ENCODE measurements around the gene TBC1D1. TPM values are rescaled to one million over a fixed set of nuclear protein-coding genes. Genes with fewer than 3 reads are reported as not detected.
A peak's percentile ranks its signal among the peaks of the same experiment; 100 is the strongest.

Gene TBC1D1
- total and polyA plus RNA-seq, 2 experiments from 2014 or later, result 100.0 to 214 TPM

DNA sequence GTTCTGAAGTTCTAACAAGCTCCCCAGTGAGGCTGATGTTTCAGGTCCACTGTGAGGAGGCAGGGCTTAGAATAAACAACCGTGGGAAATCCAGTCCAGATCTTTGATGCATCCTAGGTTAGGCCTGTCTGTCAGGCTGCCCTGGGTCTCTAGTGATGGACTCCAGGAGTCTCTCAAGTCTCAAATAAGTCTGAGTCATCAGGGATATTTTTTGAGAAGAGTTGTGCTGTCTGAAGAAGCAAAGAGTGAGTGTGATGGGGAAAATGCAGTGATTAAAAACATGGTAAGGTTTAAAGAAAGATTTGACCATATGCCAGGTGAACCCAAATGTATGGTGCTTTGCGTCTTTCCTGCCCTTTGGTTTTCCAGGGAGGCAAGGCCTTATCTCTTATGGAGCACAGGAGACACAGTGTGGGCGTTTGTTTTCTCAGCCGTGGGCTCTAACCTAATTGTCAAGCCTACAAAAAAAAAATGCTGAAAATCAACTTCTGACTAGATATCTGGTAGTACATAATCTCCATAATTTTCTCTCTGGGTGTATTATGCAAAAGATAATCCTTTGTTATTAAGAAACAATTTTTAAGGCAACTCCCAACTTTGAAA is 170.0 kb downstream of the TBC1D1 start:
- TF ChIP-seq, protein P1, sequence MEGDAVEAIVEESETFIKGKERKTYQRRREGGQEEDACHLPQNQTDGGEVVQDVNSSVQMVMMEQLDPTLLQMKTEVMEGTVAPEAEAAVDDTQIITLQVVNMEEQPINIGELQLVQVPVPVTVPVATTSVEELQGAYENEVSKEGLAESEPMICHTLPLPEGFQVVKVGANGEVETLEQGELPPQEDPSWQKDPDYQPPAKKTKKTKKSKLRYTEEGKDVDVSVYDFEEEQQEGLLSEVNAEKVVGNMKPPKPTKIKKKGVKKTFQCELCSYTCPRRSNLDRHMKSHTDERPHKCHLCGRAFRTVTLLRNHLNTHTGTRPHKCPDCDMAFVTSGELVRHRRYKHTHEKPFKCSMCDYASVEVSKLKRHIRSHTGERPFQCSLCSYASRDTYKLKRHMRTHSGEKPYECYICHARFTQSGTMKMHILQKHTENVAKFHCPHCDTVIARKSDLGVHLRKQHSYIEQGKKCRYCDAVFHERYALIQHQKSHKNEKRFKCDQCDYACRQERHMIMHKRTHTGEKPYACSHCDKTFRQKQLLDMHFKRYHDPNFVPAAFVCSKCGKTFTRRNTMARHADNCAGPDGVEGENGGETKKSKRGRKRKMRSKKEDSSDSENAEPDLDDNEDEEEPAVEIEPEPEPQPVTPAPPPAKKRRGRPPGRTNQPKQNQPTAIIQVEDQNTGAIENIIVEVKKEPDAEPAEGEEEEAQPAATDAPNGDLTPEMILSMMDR (IDR thresholded peaks at IDR 0.05; ENCODE audit: low read depth, low read length), result no peak
- peak; percentile 38 to 75 for DNase-seq (ENCODE audit: low read depth in 1 of 2, low spot score in 1 of 2)
- Histone ChIP-seq H3K36me3 (no peaks in the 10 kb centered on the region), H3K27me3 (no peaks in the 10 kb centered on the region), H3K9me3 (ENCODE audit: low read depth) (no peaks in the 10 kb centered on the region), H3K27ac (peak overlapping the region; percentile 53), H3K4me1 (ENCODE audit: low read depth) (peaks cover 15% of the 10 kb centered on the region), H3K4me3 (no peak overlapping the region)

DNA sequence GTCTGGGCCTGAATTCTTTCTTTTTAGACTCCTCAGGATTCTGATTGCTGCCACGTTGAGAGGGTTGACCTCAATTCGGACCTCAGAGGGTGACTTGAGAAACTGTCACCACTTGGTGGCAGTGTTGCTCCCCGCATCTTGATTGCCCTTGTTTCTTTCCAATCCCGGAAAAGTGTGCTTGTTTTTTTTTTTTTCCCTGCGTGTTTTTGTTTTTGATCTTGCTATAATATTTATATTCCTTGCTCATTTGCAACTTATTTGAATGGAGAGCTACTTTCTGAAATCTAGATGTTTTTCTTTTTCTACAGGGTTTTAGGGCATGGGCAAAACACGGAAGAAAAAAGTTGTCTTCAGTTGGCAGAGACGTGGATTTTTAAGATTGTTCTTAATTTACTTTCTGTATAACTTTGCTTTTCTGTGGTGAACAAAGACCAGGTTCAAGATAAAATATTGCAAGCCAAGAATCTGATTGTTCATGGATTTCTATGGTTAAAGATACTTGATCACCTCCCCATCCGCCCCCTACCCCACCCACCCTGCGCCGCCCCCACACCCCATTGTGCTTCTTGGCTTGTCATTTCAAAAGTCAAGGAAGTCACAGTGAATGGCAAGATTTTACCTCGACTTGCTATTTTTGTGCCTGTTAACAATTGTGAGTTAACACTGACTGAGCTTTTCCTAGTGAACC is 171.3 kb downstream of the TBC1D1 start:
- Histone ChIP-seq H3K4me3 (no peak overlapping the region), H3K27ac (peak overlapping the region; percentile 53), H3K9me3 (ENCODE audit: low read depth) (no peaks in the 10 kb centered on the region), H3K4me1 (ENCODE audit: low read depth) (peaks cover 15% of the 10 kb centered on the region), H3K36me3 (no peaks in the 10 kb centered on the region), H3K27me3 (no peaks in the 10 kb centered on the region)
- TF ChIP-seq, protein P1 (IDR thresholded peaks at IDR 0.05; ENCODE audit: low read depth, low read length), result peak; percentile 79
- DNase-seq (ENCODE audit: low read depth in 1 of 2, low spot score in 1 of 2), result peak; percentile 78 to 86

DNA sequence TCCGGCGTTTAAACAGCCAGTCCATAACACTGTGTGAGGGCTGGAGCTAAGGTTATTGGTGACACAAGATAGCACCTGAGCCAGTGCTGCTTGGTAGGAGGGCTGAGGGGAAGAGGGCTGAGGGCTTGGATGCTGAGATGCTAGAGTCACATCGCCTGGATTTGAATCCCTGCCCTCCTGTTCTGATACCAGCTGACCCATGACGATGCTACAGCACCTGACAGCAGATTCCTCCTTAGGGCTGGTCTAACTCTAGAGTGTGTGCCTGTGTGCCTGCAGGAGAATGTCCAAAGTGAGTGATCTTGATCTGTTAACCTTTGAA is 171.9 kb downstream of the TBC1D1 start:
- H3K9me3 ChIP-seq (ENCODE audit: low read depth), result no peaks in the 10 kb centered on the region
- TF ChIP-seq, protein P1 (IDR thresholded peaks at IDR 0.05; ENCODE audit: low read depth, low read length), result no peak

DNA sequence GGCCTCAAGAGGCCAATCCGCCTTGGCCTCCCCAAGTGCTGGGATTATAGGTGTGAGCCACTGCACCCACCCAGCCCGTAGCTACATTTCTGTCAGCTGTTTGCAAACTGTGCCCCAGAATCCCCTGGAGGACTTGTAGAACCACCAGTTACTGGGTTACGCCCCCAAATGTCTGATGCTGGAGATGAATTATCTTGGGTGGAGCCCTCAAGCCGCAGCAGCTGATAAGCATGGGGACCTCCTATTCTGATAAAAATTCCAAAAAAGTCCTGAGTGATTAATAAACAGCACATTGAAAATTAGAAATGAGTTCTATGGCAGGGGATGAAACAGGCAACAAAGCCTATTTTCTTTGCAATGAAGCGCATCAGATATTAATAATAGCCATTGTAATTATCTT is 174.3 kb downstream of the TBC1D1 start:
- H3K4me3 ChIP-seq, result no peak overlapping the region
- peaks cover 22% of the 10 kb centered on the region for H3K4me1 ChIP-seq (ENCODE audit: low read depth)
- TF ChIP-seq, protein P1 (IDR thresholded peaks at IDR 0.05; ENCODE audit: low read depth, low read length), result no peak
- no peaks in the 10 kb centered on the region for H3K36me3 ChIP-seq
- DNase-seq (ENCODE audit: low read depth in 1 of 2, low spot score in 1 of 2), result no peak
- H3K27ac ChIP-seq, result no peak overlapping the region
- H3K27me3 ChIP-seq, result no peaks in the 10 kb centered on the region
- H3K9me3 ChIP-seq (ENCODE audit: low read depth), result no peaks in the 10 kb centered on the region

More for the DNA sequence above, 171.9 kb downstream of the TBC1D1 start:
- H3K4me1 ChIP-seq (ENCODE audit: low read depth), result peaks cover 15% of the 10 kb centered on the region
- no peaks in the 10 kb centered on the region for H3K36me3 ChIP-seq
- no peak for DNase-seq (ENCODE audit: low read depth in 1 of 2, low spot score in 1 of 2)
- no peak overlapping the region for H3K27ac ChIP-seq
- H3K4me3 ChIP-seq, result no peak overlapping the region
- no peaks in the 10 kb centered on the region for H3K27me3 ChIP-seq

DNA sequence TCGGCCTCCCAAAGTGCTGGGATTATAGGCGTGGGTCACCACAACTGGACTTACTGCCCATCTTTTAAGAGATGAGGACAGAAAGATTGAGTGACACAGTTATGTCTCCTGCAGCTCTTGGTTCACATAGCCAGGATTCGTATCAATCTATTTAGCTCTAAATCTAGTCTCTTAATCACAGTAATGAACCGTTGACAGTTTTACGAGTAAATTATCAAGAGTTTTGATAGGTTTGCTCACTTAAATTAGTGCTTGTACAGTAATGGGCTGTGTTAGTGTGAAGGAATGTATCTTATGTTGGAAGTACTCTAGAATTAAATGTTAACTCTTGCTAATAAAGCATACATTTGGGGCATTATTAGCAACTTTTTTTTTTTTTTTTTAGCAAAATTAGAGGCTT is 175.0 kb downstream of the TBC1D1 start:
- Histone ChIP-seq H3K36me3 (no peaks in the 10 kb centered on the region), H3K4me1 (ENCODE audit: low read depth) (peaks cover 17% of the 10 kb centered on the region), H3K9me3 (ENCODE audit: low read depth) (no peaks in the 10 kb centered on the region), H3K4me3 (no peak overlapping the region), H3K27ac (no peak overlapping the region), H3K27me3 (no peaks in the 10 kb centered on the region)
- TF ChIP-seq, protein P1 (IDR thresholded peaks at IDR 0.05; ENCODE audit: low read depth, low read length), result no peak
- no peak for DNase-seq (ENCODE audit: low read depth in 1 of 2, low spot score in 1 of 2)

Data from cardiac muscle cell (in vitro differentiated cells and primary cell).